ENCODE data around the gene PRR14L.

Gene PRR14L

GRCh38 chr22:31651664-31652063, 98.3 kb downstream of the PRR14L start:
- TF ChIP-seq CTCF (conservative IDR thresholded peaks at IDR 0.05; ENCODE audit: low read depth, low read length), result no peak
- DNase-seq (ENCODE audit: low read depth), result no peak
- no peak overlapping the region for H3K4me3 ChIP-seq (ENCODE audit: low read length)

GRCh38 chr22:31650391-31650790, 99.5 kb downstream of the PRR14L start:
- H3K4me3 ChIP-seq (ENCODE audit: low read length), result no peak overlapping the region
- no peak for TF ChIP-seq CTCF (conservative IDR thresholded peaks at IDR 0.05; ENCODE audit: low read depth, low read length)
- no peak for DNase-seq (ENCODE audit: low read depth)

GRCh38 chr22:31647523-31648320, 102.2 kb downstream of the PRR14L start:
- no peak for TF ChIP-seq CTCF (conservative IDR thresholded peaks at IDR 0.05; ENCODE audit: low read depth, low read length)
- H3K4me3 ChIP-seq (ENCODE audit: low read length), result no peak overlapping the region
- DNase-seq (ENCODE audit: low read depth), result peak; percentile 80

GRCh38 chr22:31647066-31647465, 102.9 kb downstream of the PRR14L start:
- no peak for TF ChIP-seq CTCF (conservative IDR thresholded peaks at IDR 0.05; ENCODE audit: low read depth, low read length)
- no peak overlapping the region for H3K4me3 ChIP-seq (ENCODE audit: low read length)
- no peak for DNase-seq (ENCODE audit: low read depth)

GRCh38 chr22:31646186-31647019, 103.5 kb downstream of the PRR14L start:
- peak; percentile 98 for DNase-seq (ENCODE audit: low read depth)
- H3K4me3 ChIP-seq (ENCODE audit: low read length), result no peak overlapping the region
- no peak for TF ChIP-seq CTCF (conservative IDR thresholded peaks at IDR 0.05; ENCODE audit: low read depth, low read length)

GRCh38 chr22:31639436-31640039, 110.4 kb downstream of the PRR14L start:
- DNase-seq (ENCODE audit: low read depth), result no peak
- no peak for TF ChIP-seq CTCF (conservative IDR thresholded peaks at IDR 0.05; ENCODE audit: low read depth, low read length)
- H3K4me3 ChIP-seq (ENCODE audit: low read length), result no peak overlapping the region
